ENCODE measurements around the gene MCM9.

DNA sequence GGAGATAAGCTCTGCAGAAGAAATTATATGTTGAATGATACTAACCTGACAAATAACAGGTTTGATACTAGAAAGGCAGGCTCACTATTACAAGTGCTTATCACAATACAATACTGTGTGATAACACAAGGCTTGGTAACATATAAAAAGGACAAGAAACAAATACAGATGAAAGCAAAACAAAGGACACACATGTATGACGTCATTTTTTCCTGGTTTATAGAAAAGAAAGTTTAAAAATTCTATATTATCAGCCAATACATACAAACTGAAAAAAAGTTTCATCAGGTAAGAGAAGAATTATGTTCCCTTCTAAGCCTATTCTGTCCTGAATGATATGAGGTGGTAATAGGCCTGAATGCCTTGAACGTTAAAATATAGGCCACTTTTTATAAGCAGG lies 32.3 kb upstream of the MCM9 start:
- TF ChIP-seq EZH2 (IDR thresholded peaks at IDR 0.05; ENCODE audit: low read length, missing control alignments): no peak
- TF ChIP-seq, protein P1, sequence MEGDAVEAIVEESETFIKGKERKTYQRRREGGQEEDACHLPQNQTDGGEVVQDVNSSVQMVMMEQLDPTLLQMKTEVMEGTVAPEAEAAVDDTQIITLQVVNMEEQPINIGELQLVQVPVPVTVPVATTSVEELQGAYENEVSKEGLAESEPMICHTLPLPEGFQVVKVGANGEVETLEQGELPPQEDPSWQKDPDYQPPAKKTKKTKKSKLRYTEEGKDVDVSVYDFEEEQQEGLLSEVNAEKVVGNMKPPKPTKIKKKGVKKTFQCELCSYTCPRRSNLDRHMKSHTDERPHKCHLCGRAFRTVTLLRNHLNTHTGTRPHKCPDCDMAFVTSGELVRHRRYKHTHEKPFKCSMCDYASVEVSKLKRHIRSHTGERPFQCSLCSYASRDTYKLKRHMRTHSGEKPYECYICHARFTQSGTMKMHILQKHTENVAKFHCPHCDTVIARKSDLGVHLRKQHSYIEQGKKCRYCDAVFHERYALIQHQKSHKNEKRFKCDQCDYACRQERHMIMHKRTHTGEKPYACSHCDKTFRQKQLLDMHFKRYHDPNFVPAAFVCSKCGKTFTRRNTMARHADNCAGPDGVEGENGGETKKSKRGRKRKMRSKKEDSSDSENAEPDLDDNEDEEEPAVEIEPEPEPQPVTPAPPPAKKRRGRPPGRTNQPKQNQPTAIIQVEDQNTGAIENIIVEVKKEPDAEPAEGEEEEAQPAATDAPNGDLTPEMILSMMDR (conservative IDR thresholded peaks at IDR 0.05 in 1 of 2, IDR thresholded peaks at IDR 0.05 in 1 of 2; ENCODE audit: low read depth in 1 of 2, low read length in 2 of 2): no peak
